GM18861 (cell line): ENCODE measurements around the gene ZFP64.
A peak's percentile ranks its signal among the peaks of the same experiment; 100 is the strongest.
"Not testable (repeated sequence)": the region's sequence is repeated elsewhere in the genome, so short reads cannot be mapped to it uniquely, and the experiment has no call there.

Source experiments
- ATAC-seq: cut with Tn5 transposase; IDR thresholded peaks from one replicate; pipeline ENCODE4 v1.9.1; 2021; ENCODE audit not compliant: unreplicated experiment

Gene ZFP64

GRCh38 chr20:52191132-52191915 lies at the start of gene ZFP64:
Gene ZFP64 (minus strand): TSS chr20:52191779. CDS start chr20:52191636, 143 bp downstream.
- peak; percentile 70 for ATAC-seq

DNA sequence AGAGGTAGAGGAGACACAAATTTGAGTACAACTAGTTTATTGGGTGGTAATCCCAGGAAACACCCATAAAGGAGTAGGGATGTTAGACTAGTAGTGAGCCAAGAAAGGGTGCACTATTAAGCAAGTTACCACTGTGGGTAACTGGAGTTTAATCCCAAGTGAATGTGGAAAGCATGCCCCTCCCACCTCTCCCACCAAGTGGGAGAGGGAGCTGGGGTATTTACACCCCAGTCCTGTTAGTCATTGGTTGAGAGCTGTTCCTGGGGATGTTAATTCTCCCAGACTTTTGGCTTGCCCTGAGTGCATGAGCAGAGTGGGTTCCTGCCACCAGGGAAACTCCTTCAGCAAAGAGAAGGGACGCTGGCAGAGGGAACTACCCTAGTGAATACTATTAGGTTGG lies 49.2 kb upstream of the ZFP64 start:
- no peak for ATAC-seq

- no peak for ATAC-seq
Measured at GRCh38 chr20:52239102-52239501, 47.5 kb upstream of the ZFP64 start.

DNA sequence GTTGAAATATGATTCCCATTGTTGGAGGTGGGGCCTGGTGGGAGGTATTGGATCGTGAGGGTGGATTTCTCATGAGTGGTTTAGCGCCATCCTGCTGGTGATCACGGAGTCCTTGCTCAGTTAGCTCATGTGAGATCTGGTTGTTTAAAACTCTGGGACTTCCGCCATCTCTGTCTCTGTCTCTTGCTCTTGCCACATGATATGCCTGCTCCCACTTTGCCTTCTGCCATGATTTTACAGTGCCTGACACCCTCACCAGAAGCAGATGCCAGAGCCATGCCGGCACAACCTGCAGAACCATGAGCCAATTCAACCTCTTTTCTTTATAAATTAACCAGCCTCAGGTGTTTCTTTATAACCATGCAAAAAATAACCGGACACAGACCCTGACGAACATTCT lies 44.7 kb upstream of the ZFP64 start:
- ATAC-seq = no peak

GRCh38 chr20:52235129-52235528 lies 43.5 kb upstream of the ZFP64 start:
- ATAC-seq = no peak

DNA sequence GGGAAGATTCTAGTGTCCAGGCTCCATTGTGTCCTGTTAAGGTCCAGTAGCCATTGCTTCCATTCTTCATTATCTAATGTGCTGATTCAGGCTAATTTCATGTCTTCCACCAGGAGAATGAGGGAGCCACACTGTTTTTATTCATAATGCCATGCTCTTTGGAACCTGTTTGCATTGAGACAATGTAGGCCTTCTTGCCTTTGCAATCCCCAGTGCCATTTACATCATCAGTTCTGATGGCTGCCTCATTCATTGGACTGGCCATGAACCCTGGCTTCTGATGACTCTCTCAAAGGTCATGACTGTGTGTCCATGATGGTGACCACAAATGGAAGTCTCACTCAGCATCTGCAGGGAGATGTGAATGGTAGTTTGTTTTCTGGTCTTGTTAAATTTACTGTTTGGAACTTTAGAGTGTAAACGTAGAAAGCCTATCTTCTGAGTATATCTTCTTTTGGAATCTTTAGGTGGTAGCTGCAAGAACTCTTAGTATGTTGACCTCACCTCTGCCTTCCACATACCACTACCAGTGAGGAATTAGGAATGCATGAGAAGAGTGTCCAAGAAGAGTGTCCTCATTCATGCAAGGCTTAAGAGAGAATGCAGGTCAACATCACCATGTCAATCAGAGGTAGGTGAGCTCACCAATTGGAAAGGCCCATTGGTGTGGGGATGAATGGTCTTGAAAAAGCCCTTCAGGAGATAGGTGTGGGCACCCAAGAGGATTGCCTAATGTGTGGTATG lies 42.9 kb upstream of the ZFP64 start:
- no peak for ATAC-seq

GRCh38 chr20:52231230-52231746 lies 39.7 kb upstream of the ZFP64 start:
- ATAC-seq = peak; percentile 87

DNA sequence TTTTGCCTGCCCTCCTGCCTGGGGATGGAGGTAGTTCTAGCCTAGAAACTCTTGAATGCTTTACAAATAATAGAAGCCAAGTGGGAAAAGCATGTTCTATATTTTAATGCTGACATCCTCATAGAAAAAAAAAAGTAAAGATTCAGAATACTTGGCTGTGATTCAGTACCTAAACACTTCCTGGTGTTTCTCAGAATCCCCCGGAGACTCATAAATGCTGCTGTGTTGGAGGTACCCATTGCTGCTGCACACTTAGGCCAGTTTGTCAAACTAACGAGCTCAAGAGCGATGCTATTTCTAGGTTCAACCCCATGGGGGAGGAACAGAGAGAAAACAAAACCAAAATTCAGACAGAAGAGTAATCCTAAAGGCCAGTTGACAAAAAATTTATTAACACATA lies 38.8 kb upstream of the ZFP64 start:
- no peak for ATAC-seq

DNA sequence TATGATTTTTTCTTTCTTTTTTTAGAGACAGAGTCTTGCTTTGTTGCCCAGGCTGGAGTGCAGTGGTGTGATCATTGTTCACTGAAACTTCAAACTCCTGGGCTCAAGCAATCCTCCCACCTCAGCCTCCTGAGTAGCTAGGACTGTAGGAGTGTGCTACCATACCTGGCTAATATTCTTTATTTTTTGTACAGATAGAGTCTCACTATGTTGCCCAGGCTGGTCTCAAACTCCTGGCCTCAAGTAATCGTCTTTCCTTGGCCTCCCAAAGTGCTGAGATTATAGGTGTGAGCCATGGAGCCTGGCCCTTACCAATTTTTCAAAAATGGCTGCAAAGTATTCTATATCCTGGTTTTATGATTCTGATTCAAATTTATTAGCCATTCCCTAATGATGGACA lies 37.8 kb upstream of the ZFP64 start:
- not testable (repeated sequence) for ATAC-seq

DNA sequence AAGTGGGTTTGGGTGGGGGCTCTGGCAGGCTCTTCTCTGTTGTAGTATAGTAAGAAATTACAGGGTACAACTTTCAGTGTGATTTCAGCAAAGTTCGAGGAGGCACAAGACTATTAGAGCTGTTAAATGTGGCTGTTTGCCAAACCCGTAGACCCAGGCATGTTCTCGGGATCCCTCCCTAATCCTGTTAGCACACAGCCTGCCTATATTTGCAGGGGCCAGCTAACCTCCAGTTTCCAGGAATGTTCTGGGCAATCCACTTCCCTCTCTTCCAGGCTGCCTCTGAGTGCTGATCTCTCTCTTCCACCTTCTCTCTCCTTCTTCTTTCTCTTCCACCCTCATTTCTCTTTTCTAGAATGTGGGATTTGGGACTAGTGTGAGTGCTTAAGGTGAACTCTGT lies 34.8 kb upstream of the ZFP64 start:
- no peak for ATAC-seq

DNA sequence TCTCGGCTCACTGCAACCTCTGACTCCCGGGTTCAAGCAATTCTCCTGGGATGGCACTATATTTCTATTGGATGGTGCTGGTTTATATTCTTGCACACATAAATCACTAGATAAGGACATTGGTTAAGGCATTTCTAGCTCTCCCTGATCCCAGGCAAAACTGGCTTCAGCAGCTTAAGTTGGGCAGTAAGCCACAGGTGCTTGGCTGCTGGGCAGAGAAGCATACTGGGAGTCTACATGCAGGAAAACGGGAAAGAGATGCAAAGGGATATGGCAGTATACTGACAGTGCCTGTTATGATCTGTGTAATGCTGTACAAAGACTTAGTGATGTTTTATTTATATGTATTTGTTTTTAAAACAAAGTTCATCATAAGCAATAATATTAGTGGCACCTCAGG lies 33.3 kb upstream of the ZFP64 start:
- no peak for ATAC-seq

DNA sequence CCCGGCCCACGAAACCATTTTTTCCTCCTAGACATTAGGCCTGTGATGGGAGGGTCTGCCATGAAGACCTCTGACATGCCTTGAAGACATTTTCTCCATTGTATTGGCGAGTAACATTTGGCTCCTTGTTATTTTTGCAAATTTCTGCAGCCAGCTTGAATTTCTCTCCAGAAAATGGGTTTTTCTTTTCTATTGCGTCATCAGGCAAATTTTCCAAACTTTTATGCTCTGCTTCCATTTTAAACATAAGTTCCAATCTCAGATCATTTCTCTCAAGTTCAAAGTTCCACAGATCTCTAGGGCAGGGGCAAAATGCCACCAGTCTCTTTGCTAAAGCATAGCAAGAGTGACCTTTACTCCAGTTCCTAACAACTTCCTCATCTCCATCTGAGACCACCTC lies 29.8 kb upstream of the ZFP64 start:
- ATAC-seq = not testable (repeated sequence)

DNA sequence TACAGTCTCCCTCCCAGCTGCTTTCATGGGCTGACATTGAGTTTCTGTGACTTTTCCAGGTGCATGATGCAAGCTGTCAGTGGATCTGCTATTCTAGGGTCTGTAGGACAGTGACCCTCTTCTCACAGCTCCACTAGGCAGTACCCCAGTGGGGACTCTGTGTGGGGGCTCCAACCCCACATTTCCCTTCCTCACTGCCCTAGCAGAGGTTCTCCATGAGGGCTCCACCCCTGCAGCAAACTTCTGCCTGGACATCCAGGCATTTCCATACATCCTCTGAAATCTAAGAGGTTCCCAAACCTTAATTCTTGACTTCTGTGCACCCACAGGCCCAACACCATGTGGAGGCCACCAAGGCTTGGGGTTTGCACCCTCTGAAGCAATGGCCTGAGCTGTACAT lies 29.3 kb upstream of the ZFP64 start:
- ATAC-seq = not testable (repeated sequence)

DNA sequence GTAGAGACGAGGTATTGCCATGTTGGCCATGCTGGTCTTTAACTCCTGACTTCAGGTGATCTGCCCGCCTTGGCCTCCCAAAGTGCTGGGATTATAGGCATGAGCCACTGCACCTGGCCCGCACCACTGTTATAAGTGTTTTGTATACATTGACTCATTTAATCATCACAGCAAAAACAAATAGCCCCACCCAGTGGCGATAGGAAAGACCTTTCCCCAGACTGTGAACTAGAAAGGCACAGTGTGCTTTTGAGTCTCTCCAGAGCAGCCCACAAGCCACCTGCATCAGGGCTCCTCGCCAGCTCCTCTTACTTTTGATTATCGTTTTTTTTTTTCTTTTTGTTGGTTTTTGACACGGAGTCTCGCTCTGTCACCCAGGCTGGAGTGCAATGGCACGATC lies 27.9 kb upstream of the ZFP64 start:
- no peak for ATAC-seq

DNA sequence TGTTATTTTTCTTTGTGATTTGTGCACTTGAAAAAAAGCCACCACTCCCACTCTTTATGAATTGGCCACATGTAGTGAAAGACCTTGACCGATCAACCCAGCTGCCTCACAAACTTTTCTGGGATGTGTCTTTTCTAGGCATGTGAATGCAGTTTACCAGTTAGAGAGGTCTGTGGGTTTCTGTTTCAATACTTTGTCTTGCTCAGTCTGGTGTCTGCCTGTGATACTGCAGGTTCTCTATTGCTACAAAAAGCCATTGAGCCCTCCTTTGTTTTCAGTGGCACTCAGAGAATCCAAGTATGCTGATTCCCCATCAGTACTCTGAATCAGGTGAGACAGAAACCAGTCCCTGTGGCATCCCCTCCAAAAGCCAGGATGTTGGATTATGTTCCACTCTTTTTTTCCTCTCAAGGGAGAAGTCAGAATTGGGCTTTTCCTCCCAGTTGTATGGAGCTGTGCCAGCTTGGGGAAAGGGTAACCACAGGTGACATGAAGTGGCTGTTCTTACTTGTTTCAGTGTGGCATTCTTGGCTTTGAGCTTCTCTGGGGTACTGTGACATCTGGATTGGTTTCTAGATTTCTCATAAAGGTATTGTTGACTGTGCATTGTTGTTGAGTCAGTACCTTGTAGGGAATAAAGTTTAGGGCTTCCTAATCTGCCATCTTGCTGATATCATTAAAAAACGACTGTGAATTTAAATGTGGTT lies 26.3 kb upstream of the ZFP64 start:
- ATAC-seq = no peak

DNA sequence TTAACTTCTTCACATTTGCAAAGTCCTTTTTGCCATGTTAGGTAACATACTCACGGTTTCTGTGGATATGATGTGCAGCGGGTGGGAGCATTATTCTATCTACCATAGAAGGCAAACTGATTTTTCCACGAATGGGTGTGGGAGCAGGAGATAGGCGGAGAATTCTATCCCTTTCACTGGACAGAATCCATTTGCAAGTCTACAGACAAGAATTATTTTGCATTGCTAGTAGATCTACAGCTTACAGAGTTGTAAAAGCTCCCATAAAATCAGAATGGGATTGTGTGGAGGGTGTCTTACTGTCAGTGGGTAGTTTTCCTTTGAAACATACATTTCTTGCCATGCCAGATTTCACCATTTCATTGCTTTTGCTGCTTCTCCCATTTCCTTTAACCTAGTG lies 22.4 kb upstream of the ZFP64 start:
- no peak for ATAC-seq

- no peak for ATAC-seq
Measured at GRCh38 chr20:52212943-52213342, 21.4 kb upstream of the ZFP64 start.

DNA sequence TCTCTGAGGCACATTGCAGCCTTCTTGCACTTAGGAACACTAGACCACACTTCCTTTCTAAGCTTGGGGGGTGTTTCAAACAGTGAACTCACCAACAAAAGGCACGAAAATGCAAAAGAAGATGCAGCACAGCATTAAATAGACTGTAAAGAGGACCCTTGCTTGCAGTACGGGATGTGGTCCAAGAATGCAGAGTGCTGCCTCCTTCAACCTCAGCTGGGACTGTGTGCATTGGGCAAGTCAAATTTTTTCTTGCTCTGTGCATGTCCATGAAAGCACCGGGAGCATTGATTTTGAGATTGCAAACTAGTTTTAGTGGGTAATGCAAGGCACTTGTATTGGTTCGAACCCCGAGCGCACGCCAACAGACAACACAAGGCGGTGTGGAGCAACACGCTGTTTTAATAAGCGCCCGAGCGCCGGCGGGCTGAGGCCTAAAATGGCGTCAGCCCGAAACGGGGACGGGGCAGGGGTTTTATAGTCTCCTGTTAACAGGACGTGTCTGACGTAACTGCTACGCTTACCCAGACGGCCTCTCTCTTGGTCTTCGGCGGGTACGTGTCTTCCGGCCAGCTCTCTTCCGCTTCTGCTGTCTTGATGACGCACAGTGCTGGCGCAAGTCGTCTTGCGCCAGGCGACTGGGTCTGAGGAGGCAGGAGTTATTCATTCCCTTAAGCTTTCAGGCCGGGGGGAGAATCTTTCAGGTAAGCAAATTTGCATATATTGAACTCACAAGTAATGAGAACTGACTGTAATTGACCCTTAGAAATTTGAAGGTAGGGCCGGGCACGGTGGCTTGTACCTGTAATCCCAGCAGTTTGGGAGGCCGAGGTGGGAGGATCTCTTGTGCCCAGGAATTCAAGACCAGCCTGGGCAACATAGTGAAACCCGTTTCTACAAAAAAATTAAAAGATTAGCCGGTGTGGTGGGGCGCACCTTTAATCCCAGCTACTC lies 18.7 kb upstream of the ZFP64 start:
- ATAC-seq = no peak

- no peak for ATAC-seq
Measured at GRCh38 chr20:52209154-52209571, 17.6 kb upstream of the ZFP64 start.

DNA sequence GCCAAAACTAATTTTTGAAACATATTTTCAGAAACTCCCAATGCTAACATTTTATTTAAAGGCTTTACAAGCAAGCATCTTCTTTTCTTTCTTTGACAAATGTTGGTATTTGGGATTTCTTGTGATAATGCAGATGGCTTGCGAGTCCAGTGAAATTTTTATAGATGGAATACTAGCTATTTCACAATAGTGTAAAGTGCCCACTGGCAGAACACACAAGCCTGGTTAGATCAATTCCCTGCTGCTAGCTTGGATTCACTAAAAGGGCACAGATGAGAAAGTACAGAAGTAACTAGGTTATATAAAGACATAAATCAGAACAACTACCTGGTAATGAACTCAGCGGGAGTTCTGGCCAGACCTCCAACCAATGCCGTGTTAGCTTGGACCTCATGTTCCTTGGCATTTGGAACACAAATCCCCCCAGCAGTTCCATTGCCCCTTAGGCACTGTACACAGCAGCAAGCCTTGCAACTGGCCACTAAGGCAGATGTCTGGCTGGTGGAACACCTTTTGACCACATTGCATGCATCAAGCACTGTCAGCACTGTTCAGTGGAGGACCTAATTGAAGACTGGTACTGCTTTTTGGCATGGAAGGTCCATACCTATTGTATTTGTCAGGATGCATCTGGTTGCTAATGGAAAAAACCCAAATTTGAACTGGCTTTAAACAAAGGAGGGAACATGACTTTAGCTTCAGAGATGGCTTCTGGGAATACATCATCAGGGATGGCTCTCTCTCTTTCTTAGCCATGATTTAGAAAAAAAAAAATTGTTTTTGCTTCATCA lies 15.6 kb upstream of the ZFP64 start:
- no peak for ATAC-seq
